ENCODE results near the gene AMIGO1. TPM values are rescaled to one million over a fixed set of nuclear protein-coding genes. Genes with fewer than 3 reads are reported as not detected.

AMIGO1 gene
- total RNA-seq, 1 donor from 2014 or later, result 4.7 TPM

DNA sequence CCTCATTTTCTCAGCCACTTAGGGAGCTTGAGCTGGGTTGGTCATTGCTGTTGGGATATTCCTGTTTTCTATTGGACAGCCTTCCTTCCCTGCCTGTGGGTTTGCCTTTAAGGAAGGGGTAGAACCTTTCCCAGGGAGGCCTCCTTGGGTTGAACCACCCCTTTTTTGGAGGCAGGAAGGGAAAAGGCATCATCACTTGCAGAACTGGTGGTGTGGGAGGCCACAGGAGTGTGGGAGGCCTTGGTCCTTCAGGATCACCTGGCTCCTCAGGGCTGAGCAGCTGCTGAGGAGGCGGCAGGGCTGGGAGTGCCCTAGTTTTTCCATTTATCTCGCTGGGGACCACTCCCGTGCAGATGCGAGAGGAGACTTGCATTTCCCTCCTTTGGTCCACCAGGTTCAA is 16.3 kb downstream of the AMIGO1 start:
- H3K4me1 ChIP-seq, result peaks cover 7 to 17% of the 10 kb centered on the region in 2 donors
- peak overlapping the region in 1 of 2 donors; percentile 89 for H3K4me3 ChIP-seq
- intact Hi-C loops (cut with DNase I), result loop anchor here (2.0 kb wide), 1 partner anchor 66 kb away; the partner anchor contains the start of gene PSMA5
- peaks cover 13 to 25% of the 10 kb centered on the region in 2 donors for H3K36me3 ChIP-seq
- H3K9me3 ChIP-seq, result no peaks in the 10 kb centered on the region
- TF ChIP-seq, protein P1, sequence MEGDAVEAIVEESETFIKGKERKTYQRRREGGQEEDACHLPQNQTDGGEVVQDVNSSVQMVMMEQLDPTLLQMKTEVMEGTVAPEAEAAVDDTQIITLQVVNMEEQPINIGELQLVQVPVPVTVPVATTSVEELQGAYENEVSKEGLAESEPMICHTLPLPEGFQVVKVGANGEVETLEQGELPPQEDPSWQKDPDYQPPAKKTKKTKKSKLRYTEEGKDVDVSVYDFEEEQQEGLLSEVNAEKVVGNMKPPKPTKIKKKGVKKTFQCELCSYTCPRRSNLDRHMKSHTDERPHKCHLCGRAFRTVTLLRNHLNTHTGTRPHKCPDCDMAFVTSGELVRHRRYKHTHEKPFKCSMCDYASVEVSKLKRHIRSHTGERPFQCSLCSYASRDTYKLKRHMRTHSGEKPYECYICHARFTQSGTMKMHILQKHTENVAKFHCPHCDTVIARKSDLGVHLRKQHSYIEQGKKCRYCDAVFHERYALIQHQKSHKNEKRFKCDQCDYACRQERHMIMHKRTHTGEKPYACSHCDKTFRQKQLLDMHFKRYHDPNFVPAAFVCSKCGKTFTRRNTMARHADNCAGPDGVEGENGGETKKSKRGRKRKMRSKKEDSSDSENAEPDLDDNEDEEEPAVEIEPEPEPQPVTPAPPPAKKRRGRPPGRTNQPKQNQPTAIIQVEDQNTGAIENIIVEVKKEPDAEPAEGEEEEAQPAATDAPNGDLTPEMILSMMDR (IDR thresholded peaks at IDR 0.05), result no peak
- peak overlapping the region; percentile 78 to 84 for H3K27ac ChIP-seq
- DNase-seq (ENCODE audit: low spot score in 2 of 2), result peak in 1 of 2 donors; percentile 63
- no peaks in the 10 kb centered on the region for H3K27me3 ChIP-seq

DNA sequence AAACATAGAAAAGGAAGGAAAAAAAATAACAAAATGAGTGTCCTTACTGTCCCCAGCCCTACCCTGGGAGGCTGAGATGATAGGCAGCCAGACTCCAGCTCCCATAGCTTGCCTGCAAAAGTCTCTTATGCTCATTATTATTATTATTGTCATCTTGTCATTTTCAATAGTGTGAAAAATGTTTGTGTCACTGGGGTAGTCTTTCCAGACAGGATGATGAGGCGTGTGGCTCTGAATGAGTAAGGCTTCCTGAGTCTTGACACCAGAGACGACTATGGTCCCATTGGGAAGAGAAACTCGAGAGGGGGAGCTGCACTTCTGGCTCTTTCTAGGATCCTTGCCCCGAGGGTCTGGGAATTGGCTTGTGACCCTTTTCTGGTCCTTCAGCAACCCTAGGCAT is 16.7 kb downstream of the AMIGO1 start:
- H3K9me3 ChIP-seq, result no peaks in the 10 kb centered on the region

DNA sequence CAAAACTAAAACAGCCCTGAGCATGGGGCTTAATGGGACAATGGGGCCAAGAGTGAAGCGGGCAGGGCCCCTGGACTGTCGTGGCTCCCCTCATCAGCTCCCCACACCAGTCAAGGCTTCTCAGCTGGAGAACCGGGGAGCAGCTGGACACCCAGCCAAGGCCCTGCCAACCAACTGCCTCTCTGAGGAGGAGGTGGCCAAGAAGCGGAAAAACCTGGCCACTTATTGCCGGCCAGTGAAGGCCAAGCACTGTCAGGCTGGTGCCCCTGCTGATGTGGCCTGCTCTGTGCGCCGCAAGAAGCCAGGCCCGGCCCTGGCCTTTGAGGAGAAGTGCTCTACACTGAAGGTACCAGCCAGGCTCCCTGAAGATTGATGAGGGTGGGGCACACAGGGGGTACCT is 18.2 kb downstream of the AMIGO1 start:
- Histone ChIP-seq H3K27ac (no peak overlapping the region), H3K4me3 (no peak overlapping the region), H3K9me3 (no peaks in the 10 kb centered on the region), H3K36me3 (peaks cover 6 to 7% of the 10 kb centered on the region in 2 donors), H3K4me1 (peaks cover 7 to 15% of the 10 kb centered on the region in 2 donors), H3K27me3 (no peaks in the 10 kb centered on the region)
- intact Hi-C loops (cut with DNase I), result no loop called here
- TF ChIP-seq, protein P1 (IDR thresholded peaks at IDR 0.05), result no peak
- DNase-seq (ENCODE audit: low spot score in 2 of 2), result peak in 1 of 2 donors; percentile 59

More for the DNA sequence above, 16.7 kb downstream of the AMIGO1 start:
- Histone ChIP-seq H3K36me3 (peaks cover 13 to 21% of the 10 kb centered on the region in 2 donors), H3K27me3 (no peaks in the 10 kb centered on the region), H3K27ac (peak overlapping the region; percentile 78 to 84), H3K4me3 (no peak overlapping the region), H3K4me1 (peaks cover 7 to 15% of the 10 kb centered on the region in 2 donors)
- intact Hi-C loops (cut with DNase I), result loop anchor here (2.0 kb wide), 1 partner anchor 66 kb away; the partner anchor contains the start of gene PSMA5
- DNase-seq (ENCODE audit: low spot score in 2 of 2), result no peak
- TF ChIP-seq, protein P1 (IDR thresholded peaks at IDR 0.05), result no peak

DNA sequence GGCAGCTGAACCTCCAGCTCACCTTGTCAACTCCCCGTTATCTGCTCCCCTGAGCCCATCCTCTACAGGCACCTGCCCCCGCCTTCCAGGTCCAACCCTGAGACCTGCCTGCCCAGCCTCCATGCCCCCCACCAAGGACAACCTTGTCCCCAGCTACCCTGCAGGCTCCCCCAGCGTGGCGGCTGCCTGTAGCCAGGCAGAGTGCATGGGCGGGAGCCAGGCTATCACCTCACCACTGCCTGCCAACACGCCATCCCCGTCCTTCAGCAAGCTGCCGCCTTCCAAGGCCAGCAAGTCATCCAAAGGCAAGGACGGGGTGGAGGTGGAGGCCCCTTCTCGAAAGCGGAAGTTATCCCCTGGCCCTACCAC is 18.6 kb downstream of the AMIGO1 start:
- Histone ChIP-seq H3K27me3 (no peaks in the 10 kb centered on the region), H3K36me3 (peaks cover 3% of the 10 kb centered on the region in 2 donors), H3K4me3 (no peak overlapping the region), H3K4me1 (peaks cover 7 to 15% of the 10 kb centered on the region in 2 donors), H3K27ac (no peak overlapping the region), H3K9me3 (no peaks in the 10 kb centered on the region)
- intact Hi-C loops (cut with DNase I), result no loop called here
- TF ChIP-seq, protein P1 (IDR thresholded peaks at IDR 0.05), result peak in 1 of 3 experiments; percentile 2
- DNase-seq (ENCODE audit: low spot score in 2 of 2), result peak in 1 of 2 donors; percentile 65

DNA sequence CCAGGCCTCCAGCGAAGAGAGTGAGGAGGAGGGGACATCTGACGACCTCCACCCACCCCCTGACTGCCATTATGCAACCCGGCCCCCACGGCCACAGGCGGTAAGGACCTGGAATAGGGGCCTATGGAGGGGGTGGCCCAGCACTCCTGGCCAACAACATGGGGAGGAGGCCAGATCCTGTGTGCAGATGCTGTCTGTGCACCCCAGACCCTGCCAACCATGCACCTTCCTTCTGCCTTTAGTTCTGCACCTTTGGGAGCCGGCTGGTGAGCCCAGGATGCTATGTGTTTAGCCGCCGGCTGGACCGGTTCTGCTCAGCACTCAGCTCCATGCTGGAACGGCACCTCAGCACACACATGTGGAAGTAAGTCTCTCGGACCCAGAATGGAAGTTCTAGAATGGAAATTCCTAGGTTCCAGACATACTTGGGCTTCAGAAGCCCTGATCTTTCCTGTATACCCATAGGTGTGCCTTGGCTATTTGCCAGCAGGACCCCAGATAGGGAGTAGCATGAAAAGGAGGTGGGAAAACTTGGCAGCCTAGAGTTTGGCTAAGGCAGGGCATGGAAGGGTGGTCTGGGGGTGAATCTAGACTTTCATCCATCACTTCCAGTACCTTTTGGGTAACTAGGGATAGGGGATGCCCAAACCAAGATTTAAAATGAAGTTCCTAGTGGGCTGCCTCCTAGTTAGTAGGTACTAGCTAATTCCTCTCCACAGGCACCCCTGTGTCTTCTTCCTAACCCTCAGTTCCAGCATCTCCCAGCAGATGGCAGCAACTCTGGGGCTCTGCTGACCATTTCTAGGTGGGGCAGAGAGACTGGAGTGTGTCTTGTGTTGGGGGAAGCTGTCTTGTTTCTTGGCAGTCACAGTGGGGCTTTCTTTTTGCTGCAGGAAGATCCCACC is 19.2 kb downstream of the AMIGO1 start:
- DNase-seq (ENCODE audit: low spot score in 2 of 2), result peak in 1 of 2 donors; percentile 80
- intact Hi-C loops (cut with DNase I), result no loop called here
- Histone ChIP-seq H3K36me3 (no peaks in the 10 kb centered on the region), H3K9me3 (no peaks in the 10 kb centered on the region), H3K4me1 (peaks cover 7 to 15% of the 10 kb centered on the region in 2 donors), H3K4me3 (no peak overlapping the region), H3K27ac (no peak overlapping the region), H3K27me3 (no peaks in the 10 kb centered on the region)
- TF ChIP-seq, protein P1 (IDR thresholded peaks at IDR 0.05), result peak; percentile 68 to 82 (median 80)

Data from ascending aorta (tissue), 2 donors.